SU-DHL-6 (cell line): Measurements from ENCODE around the gene DCC.

Experiments used
- H2AFZ ChIP-seq: fragments of 200-600 bp; sonication (generic); 2 replicates; pipeline ENCODE4 v1.6.1; 2014; ENCODE audit warnings: low read depth, mild to moderate bottlenecking, moderate library complexity, mixed read lengths, antibody characterized with exemption, low read length; ENCODE audit not compliant: severe bottlenecking
- H3F3A ChIP-seq: fragments of 200-600 bp; shearing (Covaris generic); 2 replicates; pipeline ENCODE4 v1.6.0; 2016; ENCODE audit warnings: antibody characterized with exemption, mild to moderate bottlenecking; ENCODE audit not compliant: insufficient read depth
- H3K27ac ChIP-seq: fragments of 200-600 bp; sonication (generic); 2 replicates; pipeline ENCODE4 v1.5.1; 2016; ENCODE audit warnings: low read depth, mild to moderate bottlenecking, low read length, moderate library complexity, mixed read lengths
- H3K27me3 ChIP-seq: fragments of 200-600 bp; sonication (generic), shearing (Covaris generic); 2 replicates; pipeline ENCODE4 v1.6.0; 2014; ENCODE audit warnings: mild to moderate bottlenecking, low read length
- H3K36me3 ChIP-seq: fragments of 200-600 bp; sonication (generic); 2 replicates; pipeline ENCODE4 v1.6.1; 2014; ENCODE audit warnings: mild to moderate bottlenecking, low read length, mixed read lengths
- H3K4me2 ChIP-seq: fragments of 300-600, 200-600 bp; shearing (Covaris generic), sonication (generic); 2 replicates; pipeline ENCODE4 v1.6.0; 2014; ENCODE audit warnings: low read length, low read depth, mild to moderate bottlenecking; ENCODE audit not compliant: poor library complexity, severe bottlenecking
- H3K4me3 ChIP-seq: fragments of 200-600 bp; sonication (generic); 2 replicates; pipeline ENCODE4 v1.5.1; 2014; ENCODE audit warnings: antibody characterized with exemption, low read length, mild to moderate bottlenecking, mixed read lengths; ENCODE audit not compliant: insufficient read depth, poor library complexity, severe bottlenecking
- H3K79me2 ChIP-seq: fragments of 200-600 bp; sonication (generic); 2 replicates; pipeline ENCODE4 v1.6.1; 2014; ENCODE audit warnings: mild to moderate bottlenecking, low read length, moderate library complexity; ENCODE audit not compliant: insufficient read depth
- H3K9ac ChIP-seq: fragments of 200-600 bp; sonication (generic); 2 replicates; pipeline ENCODE4 v1.7.0; 2014; ENCODE audit warnings: mild to moderate bottlenecking, low read length
- H3K9me2 ChIP-seq: fragments of 200-600 bp; sonication (generic); replicated peaks from 2 replicates; pipeline ENCODE4 v1.6.1; 2014; ENCODE audit warnings: low read length; ENCODE audit not compliant: insufficient read depth
- H3K9me3 ChIP-seq: fragments of 200-600 bp; sonication (generic); 2 replicates; pipeline ENCODE4 v1.6.1; 2014; ENCODE audit warnings: low read length, mixed read lengths; ENCODE audit not compliant: insufficient read depth
- H4K20me1 ChIP-seq: fragments of 200-600 bp; sonication (generic); 2 replicates; pipeline ENCODE4 v1.6.1; 2014; ENCODE audit warnings: low read depth, mild to moderate bottlenecking, antibody characterized with exemption, low read length, moderate library complexity, mixed read lengths
- EZH2phosphoT487 ChIP-seq: fragments of 200-600 bp; sonication (generic), shearing (Covaris generic); conservative IDR thresholded peaks from 2 replicates; pipeline ENCODE4 v1.6.1; 2018; ENCODE audit warnings: mild to moderate bottlenecking, antibody characterized with exemption, low read length, moderate library complexity, mixed read lengths
- TF ChIP-seq, protein P1 (sequence below): fragments of 200-600 bp; sonication (generic); IDR thresholded peaks from one replicate; pipeline ENCODE4 v1.5.1; 2017; ENCODE audit warnings: antibody characterized with exemption, mild to moderate bottlenecking, low read length, moderate library complexity; ENCODE audit not compliant: insufficient read depth, poor library complexity, severe bottlenecking

DCC gene

DNA sequence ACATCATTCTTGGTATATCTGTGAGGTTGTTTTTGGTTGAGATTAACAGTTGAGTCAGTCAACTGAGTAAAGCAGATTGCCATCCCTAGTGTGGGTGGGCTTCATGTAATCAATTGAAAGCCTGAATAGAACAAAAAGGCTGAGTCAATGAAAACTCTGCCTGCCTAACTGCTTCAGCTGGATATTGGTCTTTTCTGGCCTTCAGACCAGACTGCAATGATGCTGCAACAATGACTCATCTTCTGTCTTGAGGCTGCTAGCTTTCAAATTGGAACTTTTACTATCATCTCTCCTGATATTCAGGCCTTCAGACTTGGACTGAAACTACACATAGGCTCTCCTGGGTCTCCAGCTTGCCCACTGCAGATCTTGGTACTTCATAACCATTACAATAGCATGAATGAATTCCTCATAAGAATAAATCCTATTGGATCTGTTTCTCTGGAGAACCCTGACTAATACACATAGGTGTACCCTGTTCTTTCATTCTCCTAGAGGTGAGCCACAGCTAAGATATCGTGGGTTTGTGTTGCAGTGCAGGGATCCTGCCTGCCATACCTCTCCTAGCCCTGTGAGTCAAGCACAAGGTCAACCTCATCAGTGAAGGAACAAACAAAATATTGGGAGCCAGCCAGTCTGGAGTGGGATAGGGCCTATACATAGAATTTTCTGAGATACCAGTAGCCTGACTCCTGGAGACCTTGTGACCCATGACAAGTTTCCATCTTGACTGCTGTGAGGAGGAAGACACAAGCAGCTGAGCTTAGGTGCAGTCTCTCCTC is 473.8 kb downstream of the DCC start:
- H4K20me1 ChIP-seq: no peaks in the 10 kb centered on the region
- no peaks in the 10 kb centered on the region for H3K36me3 ChIP-seq
- H3K4me2 ChIP-seq: no peak overlapping the region
- H3K27ac ChIP-seq: no peak overlapping the region
- H3K9ac ChIP-seq: no peak overlapping the region
- TF ChIP-seq, protein P1, sequence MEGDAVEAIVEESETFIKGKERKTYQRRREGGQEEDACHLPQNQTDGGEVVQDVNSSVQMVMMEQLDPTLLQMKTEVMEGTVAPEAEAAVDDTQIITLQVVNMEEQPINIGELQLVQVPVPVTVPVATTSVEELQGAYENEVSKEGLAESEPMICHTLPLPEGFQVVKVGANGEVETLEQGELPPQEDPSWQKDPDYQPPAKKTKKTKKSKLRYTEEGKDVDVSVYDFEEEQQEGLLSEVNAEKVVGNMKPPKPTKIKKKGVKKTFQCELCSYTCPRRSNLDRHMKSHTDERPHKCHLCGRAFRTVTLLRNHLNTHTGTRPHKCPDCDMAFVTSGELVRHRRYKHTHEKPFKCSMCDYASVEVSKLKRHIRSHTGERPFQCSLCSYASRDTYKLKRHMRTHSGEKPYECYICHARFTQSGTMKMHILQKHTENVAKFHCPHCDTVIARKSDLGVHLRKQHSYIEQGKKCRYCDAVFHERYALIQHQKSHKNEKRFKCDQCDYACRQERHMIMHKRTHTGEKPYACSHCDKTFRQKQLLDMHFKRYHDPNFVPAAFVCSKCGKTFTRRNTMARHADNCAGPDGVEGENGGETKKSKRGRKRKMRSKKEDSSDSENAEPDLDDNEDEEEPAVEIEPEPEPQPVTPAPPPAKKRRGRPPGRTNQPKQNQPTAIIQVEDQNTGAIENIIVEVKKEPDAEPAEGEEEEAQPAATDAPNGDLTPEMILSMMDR: no peak
- no peak for TF ChIP-seq EZH2phosphoT487
- no peak overlapping the region for H3K4me3 ChIP-seq
- H3K79me2 ChIP-seq: no peaks in the 10 kb centered on the region
- H3F3A ChIP-seq: no peaks in the 10 kb centered on the region
- no peak overlapping the region for H2AFZ ChIP-seq
- no peaks in the 10 kb centered on the region for H3K27me3 ChIP-seq
- H3K9me2 ChIP-seq: no peaks in the 10 kb centered on the region
- H3K9me3 ChIP-seq: no peaks in the 10 kb centered on the region

DNA sequence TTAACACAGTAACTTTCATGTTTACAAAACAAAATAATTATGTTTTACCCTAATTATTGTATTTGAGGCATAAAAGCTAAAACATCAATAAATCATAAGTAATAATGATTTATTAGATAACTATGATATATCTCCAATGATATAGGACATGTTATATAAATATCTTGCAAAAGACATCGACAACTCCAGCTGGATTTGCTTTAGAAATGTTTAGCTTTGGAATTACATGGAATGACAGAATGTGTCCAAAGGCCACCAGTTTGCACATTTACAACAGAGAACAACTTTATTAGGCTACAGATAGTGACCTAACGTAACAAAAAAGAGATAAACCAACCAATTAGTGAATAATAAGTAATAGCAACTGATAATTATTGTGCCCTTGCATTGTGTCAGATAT is 475.7 kb downstream of the DCC start:
- Histone ChIP-seq H3F3A (no peaks in the 10 kb centered on the region), H3K27me3 (no peaks in the 10 kb centered on the region), H3K9me3 (no peaks in the 10 kb centered on the region), H3K79me2 (no peaks in the 10 kb centered on the region), H3K4me3 (no peak overlapping the region), H4K20me1 (no peaks in the 10 kb centered on the region), H3K9ac (no peak overlapping the region), H3K4me2 (no peak overlapping the region), H3K36me3 (no peaks in the 10 kb centered on the region), H2AFZ (no peak overlapping the region), H3K27ac (no peak overlapping the region), H3K9me2 (no peaks in the 10 kb centered on the region)
- no peak for TF ChIP-seq EZH2phosphoT487
- TF ChIP-seq, protein P1: no peak

DNA sequence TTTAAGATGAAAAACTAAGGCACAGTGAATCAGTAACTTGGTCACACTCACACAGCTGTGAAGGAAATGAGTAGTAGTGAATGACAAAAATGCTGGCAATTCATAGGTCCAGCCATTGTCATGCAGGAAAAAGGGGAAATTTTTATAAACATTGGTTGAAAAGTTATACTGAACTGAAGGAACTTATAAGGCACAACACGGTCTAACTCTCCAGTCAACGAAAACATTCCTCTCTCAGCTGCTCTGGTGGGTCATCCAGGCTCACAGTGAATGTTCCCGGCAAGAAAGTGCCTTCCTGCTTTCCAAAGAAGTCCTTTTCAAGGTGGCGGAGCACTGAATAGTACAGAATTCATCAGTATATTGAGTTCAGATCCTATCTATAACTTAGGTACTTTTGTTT is 476.1 kb downstream of the DCC start:
- H3K9me3 ChIP-seq: no peaks in the 10 kb centered on the region
- H3K4me2 ChIP-seq: no peak overlapping the region
- no peaks in the 10 kb centered on the region for H3K9me2 ChIP-seq
- H3K9ac ChIP-seq: no peak overlapping the region
- H3K4me3 ChIP-seq: no peak overlapping the region
- TF ChIP-seq, protein P1: no peak
- no peak for TF ChIP-seq EZH2phosphoT487
- H3F3A ChIP-seq: no peaks in the 10 kb centered on the region
- H4K20me1 ChIP-seq: no peaks in the 10 kb centered on the region
- H3K36me3 ChIP-seq: no peaks in the 10 kb centered on the region
- H2AFZ ChIP-seq: no peak overlapping the region
- H3K27me3 ChIP-seq: no peaks in the 10 kb centered on the region
- H3K79me2 ChIP-seq: no peaks in the 10 kb centered on the region
- no peak overlapping the region for H3K27ac ChIP-seq
